CD4-positive, alpha-beta T cell treated with Interferon gamma for 1 hour (primary cell): ENCODE data around the gene PRKG2.
A peak's percentile ranks its signal among the peaks of the same experiment; 100 is the strongest.

Experiments used
- DNase-seq: peaks from one replicate; pipeline ENCODE4 v3.0.0-alpha.2; 2020

PRKG2 gene

DNA sequence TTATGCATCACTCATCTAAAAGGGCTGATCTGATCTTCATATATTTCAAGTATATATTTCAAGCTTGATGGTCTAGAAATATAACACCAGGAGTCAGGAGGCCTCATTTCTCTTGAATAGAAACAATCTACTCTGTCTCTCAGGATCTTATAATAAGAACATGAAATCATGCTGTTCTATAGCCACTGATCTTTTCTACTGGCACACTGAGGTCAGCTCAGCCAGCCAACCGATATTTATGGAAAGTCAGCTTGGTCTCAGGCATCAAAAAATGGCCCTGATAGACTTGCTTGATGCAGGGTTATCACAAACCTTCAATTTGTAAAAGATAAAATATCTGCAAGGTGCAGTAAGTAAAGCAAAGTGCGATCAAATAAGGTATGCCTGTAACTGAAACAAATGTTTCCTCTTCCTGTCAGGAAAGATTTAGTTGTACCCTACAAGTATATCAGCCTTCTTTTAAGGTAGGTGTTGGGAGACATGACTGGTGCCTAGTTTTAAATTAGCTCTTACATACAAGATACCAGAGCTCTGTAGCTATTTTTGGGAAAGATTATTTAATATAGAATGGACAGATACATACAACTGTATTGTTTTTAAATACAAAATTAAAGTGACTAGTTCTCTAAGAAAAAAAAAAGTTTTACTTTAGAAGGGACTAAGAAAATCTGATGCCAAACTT, 121.2 kb downstream of the PRKG2 start:
- DNase-seq: no peak

DNA sequence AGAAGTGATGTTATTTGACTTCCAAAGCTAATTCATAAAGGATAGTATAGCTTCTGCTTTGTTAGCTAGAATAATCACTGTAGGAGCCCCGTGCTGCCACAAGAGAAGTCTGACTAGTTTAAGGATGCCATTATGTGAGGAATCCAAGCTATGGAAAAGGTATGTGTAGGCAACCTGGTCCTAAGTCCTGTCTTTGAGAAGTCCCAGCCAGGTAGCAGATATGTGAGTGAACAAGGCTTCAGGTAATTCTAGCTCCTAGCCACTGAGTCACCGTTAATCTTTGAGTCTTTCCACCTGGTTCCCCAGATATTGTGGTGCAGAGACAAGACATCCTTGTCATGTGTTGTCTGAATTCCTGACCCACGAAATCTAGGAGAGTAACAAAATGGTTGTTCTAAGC, 129.0 kb downstream of the PRKG2 start:
- no peak for DNase-seq

DNA sequence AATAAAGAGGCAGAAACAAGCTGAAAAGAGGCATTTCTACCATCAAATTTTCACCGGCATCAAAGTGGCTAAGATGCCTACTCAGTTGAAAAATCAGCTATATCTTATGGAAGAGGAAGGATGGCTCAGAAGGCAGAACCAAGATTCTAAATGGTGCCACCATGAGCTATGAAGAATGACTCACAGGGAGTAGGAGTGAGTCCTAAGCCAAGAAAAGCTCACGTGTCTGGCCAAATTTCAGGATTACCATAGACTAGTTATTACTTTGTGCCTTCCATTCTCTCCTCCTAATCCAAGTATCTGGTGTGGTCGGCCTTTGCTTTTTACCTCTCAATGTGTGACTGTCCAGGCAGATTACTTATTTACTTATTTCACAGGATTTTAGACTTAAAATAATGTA, 129.7 kb downstream of the PRKG2 start:
- DNase-seq: no peak

DNA sequence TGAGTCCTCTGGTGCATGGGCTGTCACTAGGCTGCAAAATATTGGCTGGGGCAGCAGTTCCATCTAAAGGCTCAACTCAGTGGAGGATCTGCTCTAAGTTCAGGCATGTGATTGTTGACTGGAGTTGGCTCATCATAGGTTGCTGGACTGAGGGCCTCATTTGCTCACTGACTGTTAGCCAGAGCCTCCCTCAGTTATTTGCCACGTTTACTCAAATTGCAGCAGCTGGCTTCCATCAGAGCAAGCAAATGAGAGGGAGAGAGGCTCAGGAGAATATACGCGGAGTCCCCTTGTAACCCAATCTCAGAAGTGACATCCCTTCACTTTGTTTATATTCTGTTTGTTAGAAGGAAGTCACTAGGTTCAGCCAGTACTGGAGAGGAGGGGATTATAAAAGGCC, 130.4 kb downstream of the PRKG2 start:
- DNase-seq: no peak

DNA sequence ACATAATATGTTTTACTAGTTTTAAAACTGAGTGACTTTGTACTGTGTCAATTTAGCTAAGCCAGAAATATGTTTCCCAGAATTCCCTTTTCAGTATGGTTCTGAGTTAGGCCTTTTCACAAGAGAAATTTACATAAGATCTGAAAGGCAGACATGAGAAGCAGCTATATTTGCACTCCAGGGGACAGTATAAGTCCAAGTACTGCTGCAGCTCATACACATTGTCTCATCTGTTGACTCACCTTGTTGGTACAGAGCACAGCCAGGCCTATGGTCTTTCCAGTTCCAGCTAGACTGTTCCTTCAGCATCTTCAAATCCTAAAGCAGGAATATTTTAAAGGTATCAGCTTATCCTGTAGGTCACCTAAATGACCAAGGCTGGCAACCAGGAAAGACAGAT, 131.0 kb downstream of the PRKG2 start:
- no peak for DNase-seq

DNA sequence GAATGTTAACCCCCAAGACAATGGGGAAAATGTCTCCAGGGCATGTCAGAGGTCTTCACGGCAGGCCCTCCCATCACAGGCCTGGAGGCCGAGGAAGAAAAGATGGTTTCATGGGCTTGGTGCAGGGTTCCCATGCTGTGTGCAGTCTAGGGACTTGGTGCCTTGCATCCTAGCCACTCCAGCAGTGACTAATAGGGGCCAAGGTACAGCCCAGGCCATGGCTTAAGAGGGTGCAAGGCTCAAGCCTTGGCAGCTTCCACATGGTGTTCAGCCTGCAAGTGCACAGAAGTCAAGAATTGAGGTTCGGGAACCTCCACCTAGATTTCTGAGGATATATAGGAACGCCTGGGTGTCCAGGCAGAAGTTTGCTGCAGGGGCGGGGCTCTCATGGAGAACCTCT, 133.9 kb downstream of the PRKG2 start:
- no peak for DNase-seq

DNA sequence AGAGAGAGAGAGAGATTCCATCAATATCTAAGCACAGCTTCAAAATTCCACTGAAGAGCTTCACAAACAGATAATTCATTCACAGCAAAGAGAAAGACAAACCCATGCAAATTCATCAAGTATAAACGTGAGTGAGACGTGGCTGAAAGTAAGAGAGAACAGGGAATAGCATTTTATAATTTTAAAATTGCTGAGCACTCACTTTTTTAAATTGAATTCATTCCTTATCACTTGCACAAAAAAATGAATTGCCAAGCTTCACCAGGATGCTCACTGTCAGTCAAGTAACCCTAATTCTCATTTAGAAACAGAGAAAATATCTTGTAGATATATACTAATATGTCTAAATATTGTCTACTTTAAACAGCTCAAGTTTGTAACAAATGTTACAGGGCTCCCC, 144.0 kb downstream of the PRKG2 start:
- no peak for DNase-seq

DNA sequence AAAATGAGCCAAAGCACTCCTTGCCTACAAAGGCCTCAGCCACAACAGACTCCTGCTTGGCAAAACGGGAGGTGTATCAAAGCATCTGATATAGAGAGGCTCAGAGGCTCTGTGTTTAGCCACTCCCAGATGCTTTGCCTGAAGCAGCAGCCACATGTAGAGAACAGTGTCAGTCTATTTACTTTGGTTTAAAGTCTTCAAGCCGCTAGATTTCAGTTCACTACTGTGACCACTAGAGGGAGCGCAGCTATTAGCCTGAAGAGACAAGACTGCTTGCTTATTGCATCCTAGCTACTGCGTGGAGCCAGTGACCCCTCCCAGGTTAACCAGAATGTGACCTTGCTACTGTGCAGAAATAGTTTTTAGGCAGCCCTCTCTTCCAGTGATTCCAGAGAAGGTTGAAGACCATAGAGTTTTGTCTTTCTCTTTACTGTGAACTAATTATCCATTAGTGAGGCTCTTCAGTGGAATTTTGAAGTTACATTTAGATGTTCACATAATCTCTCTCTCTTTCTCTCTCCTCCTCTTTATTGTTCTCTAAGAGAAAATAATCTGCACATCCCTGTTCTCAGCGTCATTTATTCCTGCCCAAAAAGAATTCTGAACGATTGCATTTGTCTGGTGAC, 145.2 kb downstream of the PRKG2 start:
- DNase-seq: peak; percentile 29

DNA sequence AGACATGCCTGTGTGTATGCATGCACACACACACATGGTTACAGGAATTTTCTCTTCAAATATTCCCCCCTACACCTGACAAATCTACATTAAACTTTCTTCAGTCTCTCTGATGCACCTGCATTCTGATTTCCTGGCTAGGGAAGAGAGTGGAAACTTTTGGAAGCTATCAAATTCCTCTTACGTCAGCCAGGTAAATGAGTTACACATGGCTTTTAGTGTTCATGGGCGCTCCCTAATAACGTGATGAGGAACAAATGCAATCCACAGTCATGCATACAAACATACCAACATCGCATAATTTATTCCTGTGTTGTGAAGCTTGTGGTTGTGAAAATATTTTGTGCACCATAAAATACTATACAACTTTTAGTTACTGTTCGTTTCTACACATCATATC, 149.6 kb downstream of the PRKG2 start:
- DNase-seq: no peak

DNA sequence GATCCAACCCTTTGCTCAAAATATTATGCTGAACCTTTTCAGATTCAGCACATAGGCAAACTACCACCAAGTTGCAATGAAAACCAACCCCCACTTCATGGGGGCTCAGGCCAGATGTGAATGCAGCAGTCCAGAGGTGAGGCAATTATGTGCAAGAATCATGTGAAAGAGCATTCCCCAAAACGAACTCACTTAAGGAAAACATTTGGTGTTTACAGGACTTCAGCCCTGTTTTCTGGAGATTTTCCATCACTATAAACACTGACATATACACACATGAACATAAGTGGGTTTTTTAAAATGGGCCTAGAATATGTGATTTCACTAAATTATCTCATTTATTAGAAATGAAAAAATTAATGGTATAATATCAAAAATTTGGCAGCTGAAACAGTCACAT, 153.0 kb downstream of the PRKG2 start:
- DNase-seq: no peak

DNA sequence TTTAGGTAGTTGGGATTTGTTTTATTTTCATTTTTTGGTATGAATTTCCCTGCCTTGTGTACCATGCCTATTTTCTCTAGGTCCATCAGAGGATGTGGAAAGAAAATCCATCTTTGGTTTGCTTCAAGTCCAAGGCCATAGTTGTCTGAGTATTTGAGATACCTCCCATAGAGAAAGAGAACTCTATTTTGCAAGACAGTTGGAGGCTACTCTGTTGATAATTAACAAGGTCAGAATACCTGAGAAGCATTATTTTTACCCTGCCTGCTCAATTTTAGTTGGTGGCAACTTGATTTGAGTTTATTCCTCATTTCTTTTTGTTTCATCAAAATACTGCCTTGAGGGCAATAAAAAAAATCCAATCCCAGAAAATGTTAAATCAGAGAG, 153.7 kb downstream of the PRKG2 start:
- DNase-seq: no peak

DNA sequence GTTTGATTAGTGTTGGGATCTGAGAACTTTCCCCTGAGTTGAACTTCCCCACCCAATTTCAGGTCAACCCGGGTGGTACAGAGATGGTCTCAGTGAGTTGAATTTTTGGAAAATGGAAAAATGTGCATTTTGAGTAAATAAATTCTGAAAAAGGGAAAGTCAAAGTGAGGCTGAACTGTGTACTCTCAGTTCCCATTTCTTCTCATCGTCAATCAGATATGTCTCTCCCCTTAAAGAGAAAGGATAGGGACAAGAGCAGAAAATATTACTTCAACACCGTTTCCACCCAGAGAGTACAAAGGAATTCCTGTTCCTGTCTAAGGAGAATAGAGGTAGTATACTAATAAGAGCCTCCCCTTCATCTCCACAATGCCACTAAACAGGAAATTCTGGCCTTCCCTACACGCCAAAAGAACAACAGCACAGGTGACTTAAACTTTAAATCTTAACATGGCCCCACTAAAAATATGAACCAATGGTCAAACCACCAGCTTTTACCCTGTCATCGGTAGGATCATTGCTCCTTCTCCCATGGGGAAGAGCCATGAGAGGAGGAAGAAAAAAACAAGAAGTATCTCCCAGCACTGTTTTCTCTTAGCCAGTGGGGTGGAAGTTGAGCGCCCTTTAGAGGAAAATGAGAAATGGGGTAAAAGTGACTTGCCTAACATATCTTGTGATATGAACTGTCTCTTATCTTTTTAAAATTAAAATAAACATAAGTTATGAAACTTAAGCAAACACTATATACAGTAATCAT, 154.3 kb downstream of the PRKG2 start:
- DNase-seq: no peak

DNA sequence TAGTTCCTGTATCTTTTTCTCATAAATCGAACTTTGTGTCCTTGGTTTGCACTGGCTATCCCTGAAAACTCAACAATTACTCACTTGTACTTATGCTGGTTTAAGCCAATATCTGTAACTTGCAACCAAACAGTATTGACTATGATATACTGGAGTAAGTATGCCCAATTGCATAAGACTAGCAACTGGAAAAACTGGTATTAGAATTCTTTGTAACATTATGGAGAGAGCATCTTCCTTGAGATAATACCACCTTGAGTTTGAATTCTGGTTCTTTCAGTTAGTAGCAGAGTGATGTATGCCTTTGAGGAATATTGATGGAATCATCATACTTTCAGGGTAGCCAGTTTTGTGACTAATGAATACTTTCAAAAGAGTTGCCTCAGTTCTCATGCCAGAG, 156.4 kb downstream of the PRKG2 start:
- no peak for DNase-seq

DNA sequence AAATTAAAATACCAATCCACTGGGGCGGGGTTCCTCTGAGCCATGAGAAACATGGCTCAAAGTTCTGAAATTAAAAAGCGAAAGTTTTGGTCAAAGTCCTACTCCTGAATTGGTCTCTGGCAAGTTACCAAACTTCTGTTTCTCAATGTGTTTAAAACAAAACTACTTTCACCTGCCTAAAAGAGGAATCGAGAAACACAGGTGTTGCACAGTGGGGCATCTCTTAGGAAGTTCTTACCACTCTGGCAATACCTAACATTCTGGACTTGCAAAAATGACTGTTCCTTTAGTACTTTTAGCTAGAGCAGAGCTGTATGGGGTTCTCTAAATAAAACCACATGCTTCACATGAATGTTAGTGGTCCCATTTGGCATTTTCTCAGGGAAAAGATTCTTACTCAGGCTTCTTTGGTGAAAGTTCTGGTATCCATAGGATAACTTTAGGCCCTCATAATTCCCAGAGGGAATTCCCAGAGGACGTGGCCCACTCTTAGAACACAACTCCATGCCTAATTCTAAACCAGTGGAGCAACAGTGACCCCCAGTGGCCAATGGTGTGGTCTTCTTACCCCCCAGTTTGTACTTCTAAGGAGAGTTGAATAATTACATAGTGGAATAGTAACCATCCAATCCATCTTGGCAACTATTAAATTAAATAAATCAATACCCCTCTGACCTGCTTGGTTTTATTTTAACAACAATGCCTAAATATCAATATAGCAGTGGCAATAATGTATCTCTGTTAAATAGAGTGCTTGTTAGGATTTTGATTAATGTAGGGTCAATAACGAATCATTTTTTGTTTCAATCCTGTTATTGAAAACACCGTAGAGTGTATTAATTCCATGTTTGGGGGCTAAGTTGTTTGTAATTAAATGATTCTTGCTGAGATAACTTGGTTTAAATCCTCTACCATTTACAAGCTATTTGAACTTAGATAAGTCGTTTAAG, 162.6 kb downstream of the PRKG2 start:
- DNase-seq: peak; percentile 29

DNA sequence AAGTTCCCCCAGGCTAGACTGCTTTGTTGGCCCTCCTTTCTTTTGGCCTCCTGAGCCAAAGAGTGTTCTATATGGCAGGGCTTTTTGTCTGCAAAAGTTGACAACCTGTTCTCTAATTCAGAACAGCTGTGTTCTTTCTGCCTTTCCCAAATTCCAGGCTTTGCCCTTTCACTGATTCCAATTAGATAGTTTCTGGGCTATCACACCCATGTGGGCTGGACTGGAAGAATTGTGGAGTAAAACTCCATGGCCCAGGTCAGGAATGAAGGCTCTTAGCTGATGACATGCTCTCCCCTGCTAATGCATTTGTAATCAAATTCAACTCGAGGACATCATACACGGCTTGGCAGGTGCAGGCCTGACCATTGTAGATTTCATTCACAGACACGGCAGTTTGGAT, 165.1 kb downstream of the PRKG2 start:
- DNase-seq: no peak

DNA sequence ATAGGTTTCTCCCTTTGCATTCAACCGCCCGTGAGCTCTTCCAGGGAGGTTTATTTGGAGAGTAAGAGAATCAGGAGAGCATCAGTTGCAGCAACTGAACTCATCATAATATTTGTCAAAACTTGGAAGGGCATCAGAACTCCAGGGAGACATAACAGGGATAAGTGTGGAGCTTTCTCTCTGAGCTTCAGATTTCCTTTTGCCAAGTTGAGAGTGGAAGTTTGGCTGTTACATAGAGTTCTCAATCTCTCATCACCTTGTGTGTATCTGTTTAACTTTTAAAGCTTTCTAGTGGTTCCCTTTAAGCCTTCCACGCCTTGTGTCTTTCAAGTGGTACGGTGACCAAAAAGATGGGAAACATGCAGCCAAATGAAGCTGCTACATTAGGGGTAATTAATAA, 165.7 kb downstream of the PRKG2 start:
- DNase-seq: no peak

DNA sequence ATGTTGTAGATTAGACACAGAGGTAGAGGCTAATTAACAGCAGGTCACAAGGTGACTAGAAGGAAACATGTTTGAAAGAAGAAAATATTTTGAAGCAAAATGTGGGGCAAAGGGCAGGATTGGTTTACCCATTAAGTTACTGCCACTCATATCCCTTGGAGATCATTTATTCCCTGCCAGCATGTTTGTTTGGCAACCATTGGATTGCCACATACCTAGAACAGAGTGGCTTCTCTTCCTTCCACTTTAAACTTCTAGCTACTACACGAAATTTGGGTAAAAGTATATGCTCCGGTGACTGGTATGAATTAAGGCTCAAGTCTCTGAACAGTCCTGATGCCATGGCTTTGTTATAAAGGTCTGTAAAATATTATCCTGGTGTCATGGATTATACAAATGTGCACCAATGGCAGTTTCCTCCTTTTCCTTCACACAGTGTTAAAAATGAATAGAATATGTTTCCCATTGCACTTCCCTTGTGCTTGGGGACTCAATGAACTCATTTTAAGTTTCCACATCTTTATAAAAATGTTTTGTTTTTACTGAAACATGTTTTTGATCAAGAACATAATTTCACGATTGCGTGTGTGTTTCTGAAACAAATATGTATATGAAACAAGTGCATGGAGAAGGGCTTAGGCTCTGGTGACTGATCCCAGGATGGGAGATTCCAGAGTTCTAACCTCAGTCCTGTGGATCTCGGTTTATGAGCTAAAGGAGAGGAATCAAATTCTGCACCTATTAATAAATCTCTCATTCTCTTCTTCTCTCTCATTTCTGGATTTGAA, 172.2 kb downstream of the PRKG2 start:
- no peak for DNase-seq

DNA sequence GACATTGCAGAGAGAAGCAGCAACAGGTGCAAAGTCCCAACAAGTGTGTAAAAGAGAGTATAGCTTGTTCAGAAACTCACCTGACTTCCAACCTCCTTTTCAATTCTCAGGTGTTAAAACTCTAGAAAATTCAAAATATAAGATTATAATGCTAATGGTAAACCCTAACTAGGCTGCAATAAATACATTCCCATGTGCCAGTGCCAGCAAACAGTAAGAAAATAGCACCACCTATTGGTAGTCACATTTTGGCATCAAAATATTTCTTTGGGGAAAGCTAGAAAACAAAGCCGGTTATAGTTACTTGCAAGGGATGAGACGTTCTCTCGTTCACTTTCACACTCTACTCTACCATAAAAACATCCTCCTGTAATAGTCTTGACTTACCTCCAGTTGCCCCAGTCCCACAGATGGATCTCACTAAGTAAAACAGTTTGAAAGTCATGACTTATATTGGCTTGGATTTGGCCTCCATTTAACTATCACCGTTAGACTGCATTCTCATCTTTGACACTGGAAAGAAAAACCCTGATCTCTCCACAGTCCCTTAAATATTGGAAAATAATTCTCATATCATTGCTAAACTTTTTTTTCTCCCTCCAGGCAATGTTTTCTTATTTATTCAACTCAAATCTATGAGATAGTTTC, 174.9 kb downstream of the PRKG2 start:
- no peak for DNase-seq

DNA sequence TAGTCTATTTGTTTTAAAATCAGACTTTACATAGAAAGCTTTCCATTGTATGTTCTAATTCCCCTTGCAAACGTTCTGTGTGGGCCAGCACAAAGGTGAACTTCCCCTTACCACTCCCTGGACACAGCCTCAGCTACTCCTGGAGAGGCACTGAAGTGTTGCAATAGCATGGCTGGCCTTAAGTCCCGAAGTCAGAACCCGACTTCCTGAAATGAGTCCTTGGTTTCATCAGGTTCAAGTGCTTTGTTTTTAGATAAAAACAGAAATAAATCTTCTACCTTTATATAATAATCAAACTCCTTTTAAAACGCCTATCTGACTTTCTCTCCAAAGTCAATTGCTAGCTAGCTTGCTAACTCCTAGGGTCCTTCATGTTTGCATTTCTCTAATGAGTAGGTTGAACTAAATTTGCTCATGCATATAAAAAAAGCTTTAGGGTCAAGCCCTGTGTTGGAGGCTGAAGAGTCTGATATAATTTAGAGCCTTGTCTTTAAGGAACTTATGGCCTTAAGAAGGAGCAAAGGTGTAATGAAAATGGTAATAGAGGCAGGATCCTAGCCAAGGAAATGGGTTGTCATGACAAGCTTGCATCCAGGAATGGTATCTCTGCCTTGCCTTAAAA, 175.6 kb downstream of the PRKG2 start:
- no peak for DNase-seq

DNA sequence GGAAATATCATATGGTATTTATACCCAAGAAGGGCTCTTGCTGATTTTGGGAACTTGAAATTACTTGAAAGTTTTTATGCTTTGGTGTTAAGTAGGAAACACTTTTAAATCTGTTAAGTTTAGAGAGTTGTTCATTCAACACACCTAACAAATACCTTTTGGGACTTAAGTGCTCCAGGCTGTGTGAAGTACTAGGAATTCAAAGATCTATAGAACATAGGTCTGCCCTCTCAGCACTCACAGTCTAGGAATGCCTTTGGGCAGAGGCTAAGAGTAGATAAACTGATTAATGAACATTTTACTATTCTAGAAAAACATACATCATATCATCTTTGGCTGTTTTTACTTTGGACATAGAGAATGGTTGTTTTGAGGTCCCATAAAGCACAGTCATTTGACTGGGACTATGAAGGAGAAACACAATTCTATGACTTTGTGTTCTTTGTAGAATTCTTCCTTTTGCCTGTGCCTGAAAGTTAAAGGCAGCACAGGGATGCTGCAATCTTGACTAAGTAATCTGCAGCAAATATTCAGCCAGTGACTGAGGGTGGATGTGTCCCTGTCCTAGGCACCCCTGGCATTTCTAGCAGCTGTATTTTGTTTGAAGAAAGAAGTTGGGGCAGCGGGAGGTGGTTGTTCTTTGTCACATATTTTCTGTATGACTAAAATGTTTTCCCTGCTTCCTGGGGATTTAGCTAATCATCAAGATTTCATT, 176.2 kb downstream of the PRKG2 start:
- no peak for DNase-seq
